Activated B cell treated with CpG ODN at 0.5 μM for 24 hours (primary cell): ENCODE data around the gene FBXW7. TPM values are rescaled to one million over a fixed set of nuclear protein-coding genes. Genes with fewer than 3 reads are reported as not detected.

Source experiments
- ATAC-seq: fragments of 200-7000 bp; cut with Tn5 transposase; one replicate; pipeline ENCODE4 v1.10.0; 2021; ENCODE audit warnings: low read depth, mild to moderate bottlenecking, moderate library complexity
- CTCF ChIA-PET: fragments of 350-600 bp; sonication (Branson Sonifier 250); formaldehyde crosslinking; loops from one replicate; lab custom pipeline; 2021; ENCODE audit warnings: antibody characterized with exemption; lab: Charles Lee
- POLR2A ChIA-PET: fragments of 350-600 bp; sonication (Branson Sonifier 250); formaldehyde crosslinking; loops from one replicate; lab custom pipeline; 2021; ENCODE audit warnings: antibody characterized with exemption; lab: Charles Lee
- DNase-seq: peaks from one replicate; pipeline ENCODE4 v3.0.0; 2022
- H3K27ac Mint-ChIP-seq: one replicate; pipeline ENCODE4 v1.8.0; 2020; ENCODE audit warnings: mixed read lengths
- H3K27me3 Mint-ChIP-seq: one replicate; pipeline ENCODE4 v1.8.0; 2021; ENCODE audit warnings: mixed read lengths
- H3K36me3 Mint-ChIP-seq: one replicate; pipeline ENCODE4 v1.8.0; 2021; ENCODE audit warnings: low read depth, mixed read lengths
- H3K4me1 Mint-ChIP-seq: one replicate; pipeline ENCODE4 v1.8.0; 2021; ENCODE audit warnings: mixed read lengths
- H3K4me3 Mint-ChIP-seq: one replicate; pipeline ENCODE4 v1.8.0; 2020; ENCODE audit warnings: mild to moderate bottlenecking, mixed read lengths
- H3K9me3 Mint-ChIP-seq: one replicate; pipeline ENCODE4 v1.8.0; 2020; ENCODE audit warnings: mixed read lengths
- intact Hi-C: fragments of 100-400 bp; cut with micrococcal nuclease; formaldehyde crosslinking; loops from one replicate; pipeline ENCODE4 v1.15.1; 2024
- total RNA-seq: library from RNA; stranded (reverse); gene quantifications from 2 replicates; pipeline ENCODE4 v1.2.3, GENCODE V29; 2022
- TF ChIP-seq, protein P1 (sequence below): fragments of 200-600 bp; IDR thresholded peaks from one replicate; pipeline ENCODE4 v1.8.0; 2022; ENCODE audit warnings: antibody characterized with exemption, mild to moderate bottlenecking

The FBXW7 gene
- total RNA-seq, 1 donor from 2014 or later, result 96.5 TPM

DNA sequence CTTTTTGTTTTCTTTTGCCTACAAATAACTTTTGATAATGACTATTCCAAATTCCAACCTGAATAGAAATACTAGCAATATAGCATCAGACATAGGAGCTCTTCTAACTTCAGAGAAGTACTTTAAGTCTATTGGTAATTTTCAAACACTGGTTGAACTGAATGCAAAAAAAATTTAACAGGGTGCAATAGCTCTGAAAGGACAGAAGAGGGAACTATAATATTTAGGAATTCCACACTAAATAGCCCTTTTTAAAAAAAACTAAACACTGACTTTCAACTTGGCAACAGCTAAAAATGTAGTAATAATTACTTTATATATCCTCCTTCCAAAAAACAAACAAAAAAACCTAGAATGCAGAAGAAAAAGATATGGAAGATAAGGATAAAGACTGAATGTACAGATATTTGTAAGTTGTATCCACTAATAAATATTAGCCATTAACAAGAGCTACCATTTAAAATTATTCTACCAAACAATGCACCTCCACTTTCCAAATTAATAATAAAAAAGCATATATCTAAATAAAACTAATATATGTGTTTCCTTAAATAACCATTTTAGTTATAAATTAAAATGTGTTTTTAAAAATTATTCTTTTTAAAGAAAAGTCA lies 81.4 kb downstream of the FBXW7 start:
- Mint-ChIP-seq H3K27ac (peak overlapping the region; percentile 41), H3K9me3 (no peaks in the 10 kb centered on the region), H3K4me3 (no peak overlapping the region), H3K4me1 (peaks cover 50% of the 10 kb centered on the region), H3K27me3 (no peaks in the 10 kb centered on the region), H3K36me3 (no peaks in the 10 kb centered on the region)
- no peak for ATAC-seq
- ChIA-PET POLR2A (interaction anchor here (0.6 kb wide), 1 partner anchor 192 kb away, joined by 4 read pairs; no protein-coding TSS in a partner anchor), CTCF (interaction anchor here (0.6 to 7.6 kb wide), 13 partner anchors 45 to 673 kb away, joined by 3 to 82 read pairs (median 3); partner anchors contain the start of genes ARFIP1, TIGD4 and TMEM154)
- no peak for DNase-seq
- TF ChIP-seq, protein P1, sequence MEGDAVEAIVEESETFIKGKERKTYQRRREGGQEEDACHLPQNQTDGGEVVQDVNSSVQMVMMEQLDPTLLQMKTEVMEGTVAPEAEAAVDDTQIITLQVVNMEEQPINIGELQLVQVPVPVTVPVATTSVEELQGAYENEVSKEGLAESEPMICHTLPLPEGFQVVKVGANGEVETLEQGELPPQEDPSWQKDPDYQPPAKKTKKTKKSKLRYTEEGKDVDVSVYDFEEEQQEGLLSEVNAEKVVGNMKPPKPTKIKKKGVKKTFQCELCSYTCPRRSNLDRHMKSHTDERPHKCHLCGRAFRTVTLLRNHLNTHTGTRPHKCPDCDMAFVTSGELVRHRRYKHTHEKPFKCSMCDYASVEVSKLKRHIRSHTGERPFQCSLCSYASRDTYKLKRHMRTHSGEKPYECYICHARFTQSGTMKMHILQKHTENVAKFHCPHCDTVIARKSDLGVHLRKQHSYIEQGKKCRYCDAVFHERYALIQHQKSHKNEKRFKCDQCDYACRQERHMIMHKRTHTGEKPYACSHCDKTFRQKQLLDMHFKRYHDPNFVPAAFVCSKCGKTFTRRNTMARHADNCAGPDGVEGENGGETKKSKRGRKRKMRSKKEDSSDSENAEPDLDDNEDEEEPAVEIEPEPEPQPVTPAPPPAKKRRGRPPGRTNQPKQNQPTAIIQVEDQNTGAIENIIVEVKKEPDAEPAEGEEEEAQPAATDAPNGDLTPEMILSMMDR, result no peak
- intact Hi-C loops, result loop anchor here (1.0 to 5.0 kb wide), 6 partner anchors 8 to 633 kb away; partner anchors contain the start of gene FBXW7

DNA sequence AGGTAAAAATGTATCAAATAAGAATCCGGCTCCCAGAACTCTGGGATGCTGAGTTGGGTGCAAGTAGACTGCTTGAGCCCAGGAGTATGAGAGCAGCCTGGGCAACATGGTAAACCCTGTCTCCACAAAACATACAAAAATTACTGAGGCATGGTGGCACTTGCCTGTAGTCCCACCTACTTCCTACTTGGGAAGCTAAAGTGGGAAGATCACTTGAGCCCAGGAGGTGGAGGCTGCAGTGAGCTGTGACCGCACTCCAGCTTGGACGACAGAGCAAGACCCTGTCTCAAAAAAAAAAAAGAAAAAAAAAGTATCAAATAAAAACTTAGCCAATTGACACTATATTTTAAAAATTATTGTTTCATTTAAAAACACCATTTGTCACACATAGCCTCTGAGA lies 84.4 kb downstream of the FBXW7 start:
- no peaks in the 10 kb centered on the region for H3K27me3 Mint-ChIP-seq
- CTCF ChIA-PET, result interaction anchor here (0.8 to 1.4 kb wide), 3 partner anchors 50 to 284 kb away, joined by 3 to 4 read pairs (median 3); no protein-coding TSS in a partner anchor
- H3K9me3 Mint-ChIP-seq, result no peaks in the 10 kb centered on the region
- H3K36me3 Mint-ChIP-seq, result peaks cover 7% of the 10 kb centered on the region
- no peak for DNase-seq
- intact Hi-C loops, result loop anchor here (5.0 kb wide), 1 partner anchor 636 kb away; no protein-coding TSS in a partner anchor
- no peak overlapping the region for H3K27ac Mint-ChIP-seq
- peaks cover 29% of the 10 kb centered on the region for H3K4me1 Mint-ChIP-seq
- POLR2A ChIA-PET, result interaction anchor here (1.0 kb wide), 1 partner anchor 192 kb away, joined by 5 read pairs; no protein-coding TSS in a partner anchor
- TF ChIP-seq, protein P1, result no peak
- ATAC-seq, result no peak
- no peak overlapping the region for H3K4me3 Mint-ChIP-seq

DNA sequence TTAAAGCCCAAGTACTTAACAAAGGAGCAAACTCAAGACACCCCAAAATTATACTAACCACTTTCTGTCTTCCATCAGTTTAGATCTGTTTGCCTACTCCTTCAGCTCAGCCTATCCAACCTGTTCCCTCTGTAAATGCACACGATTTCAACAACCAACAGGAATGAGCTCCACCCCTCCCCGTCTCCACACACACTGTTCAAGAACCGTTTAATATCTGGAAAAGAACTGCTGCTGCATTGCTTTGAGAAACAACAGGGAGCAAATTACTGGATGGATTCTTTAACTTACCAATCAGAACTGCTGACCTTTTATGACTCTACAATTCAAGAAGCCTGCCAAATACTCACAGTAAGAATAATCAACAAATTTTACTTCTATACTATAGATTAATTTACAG lies 87.0 kb downstream of the FBXW7 start:
- ATAC-seq (no peak), DNase-seq (no peak)
- Mint-ChIP-seq H3K4me1 (peaks cover 17% of the 10 kb centered on the region), H3K4me3 (no peak overlapping the region), H3K27me3 (no peaks in the 10 kb centered on the region), H3K9me3 (no peaks in the 10 kb centered on the region), H3K36me3 (peaks cover 11% of the 10 kb centered on the region), H3K27ac (no peak overlapping the region)
- TF ChIP-seq, protein P1, result no peak
- intact Hi-C loops, result loop anchor here (2.0 kb wide), 1 partner anchor 14 kb away; no protein-coding TSS in a partner anchor
- CTCF ChIA-PET, result interaction anchor here (0.9 to 1.7 kb wide), 4 partner anchors 11 to 191 kb away, joined by 3 to 4 read pairs (median 3); no protein-coding TSS in a partner anchor
- POLR2A ChIA-PET, result no interaction called here

DNA sequence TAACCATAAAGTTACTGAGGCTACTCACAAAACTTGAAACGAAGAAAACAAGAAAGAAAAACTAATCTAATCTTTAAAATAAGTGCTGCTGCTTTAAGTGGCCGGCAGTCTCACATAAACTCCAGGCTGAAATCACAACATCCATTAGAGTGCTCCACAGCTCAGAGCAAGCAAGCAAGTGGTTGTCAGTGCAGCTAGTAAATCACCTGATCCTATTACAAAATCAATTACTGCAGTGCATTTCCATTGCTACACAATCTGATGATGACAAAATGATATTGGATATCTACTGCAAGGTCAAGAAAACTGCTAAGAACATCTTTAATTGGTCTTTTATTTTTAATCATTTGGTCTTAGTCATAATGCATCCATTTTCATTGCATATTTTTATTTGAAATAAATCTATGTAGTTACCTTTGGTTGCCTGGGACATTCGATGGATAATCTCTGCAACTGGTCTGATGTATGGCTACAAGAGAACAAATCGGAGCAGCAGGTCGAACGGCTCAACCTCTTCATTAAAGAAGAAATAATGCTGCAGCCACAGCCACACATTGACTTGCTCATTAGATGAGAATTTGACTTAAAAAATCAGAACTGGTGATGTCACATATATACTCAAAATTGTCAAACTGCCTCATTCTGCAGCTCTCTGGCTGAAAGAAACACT lies 87.7 kb downstream of the FBXW7 start:
- Mint-ChIP-seq H3K9me3 (no peaks in the 10 kb centered on the region), H3K4me3 (no peak overlapping the region), H3K36me3 (peaks cover 11% of the 10 kb centered on the region), H3K4me1 (peaks cover 17% of the 10 kb centered on the region), H3K27me3 (no peaks in the 10 kb centered on the region), H3K27ac (no peak overlapping the region)
- TF ChIP-seq, protein P1, result no peak
- ATAC-seq (no peak), DNase-seq (no peak)
- POLR2A ChIA-PET, result no interaction called here
- intact Hi-C loops, result loop anchor here (2.0 kb wide), 1 partner anchor 13 kb away; no protein-coding TSS in a partner anchor
- CTCF ChIA-PET, result interaction anchor here (1.2 to 1.4 kb wide), 2 partner anchors 192 to 287 kb away, joined by 3 read pairs; no protein-coding TSS in a partner anchor

DNA sequence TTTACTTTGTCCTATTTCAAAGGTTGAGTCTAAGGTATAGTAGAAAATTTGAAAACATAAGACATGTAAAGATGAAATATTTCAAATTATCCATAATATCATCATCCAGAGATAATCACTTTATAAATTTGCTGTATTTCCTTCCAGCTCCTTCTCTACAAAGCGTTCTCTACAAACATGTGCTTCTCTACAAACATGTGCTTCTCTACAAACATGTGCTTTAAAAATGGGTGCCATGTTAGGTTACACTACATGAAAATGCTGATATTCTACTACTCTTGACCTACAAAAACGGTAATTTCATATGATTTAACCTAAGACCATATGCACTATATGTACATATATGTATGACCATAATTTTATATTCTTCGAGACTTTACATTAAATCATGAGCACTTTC lies 92.0 kb downstream of the FBXW7 start:
- DNase-seq, result no peak
- Mint-ChIP-seq H3K27me3 (no peaks in the 10 kb centered on the region), H3K36me3 (peaks cover 9% of the 10 kb centered on the region), H3K4me3 (no peak overlapping the region), H3K9me3 (no peaks in the 10 kb centered on the region), H3K27ac (no peak overlapping the region), H3K4me1 (peaks cover 7% of the 10 kb centered on the region)
- no peak for ATAC-seq
- ChIA-PET CTCF (no interaction called here), POLR2A (no interaction called here)
- TF ChIP-seq, protein P1, result no peak
- intact Hi-C loops, result no loop called here
